Measurements from ENCODE around the gene DCTN2. TPM values are rescaled to one million over a fixed set of nuclear protein-coding genes. Genes with fewer than 3 reads are reported as not detected.
"Not testable (repeated sequence)": the region's sequence is repeated elsewhere in the genome, so short reads cannot be mapped to it uniquely, and the experiment has no call there.

The DCTN2 gene
- total RNA-seq, result 227 and 287 TPM in 2 replicates

DNA sequence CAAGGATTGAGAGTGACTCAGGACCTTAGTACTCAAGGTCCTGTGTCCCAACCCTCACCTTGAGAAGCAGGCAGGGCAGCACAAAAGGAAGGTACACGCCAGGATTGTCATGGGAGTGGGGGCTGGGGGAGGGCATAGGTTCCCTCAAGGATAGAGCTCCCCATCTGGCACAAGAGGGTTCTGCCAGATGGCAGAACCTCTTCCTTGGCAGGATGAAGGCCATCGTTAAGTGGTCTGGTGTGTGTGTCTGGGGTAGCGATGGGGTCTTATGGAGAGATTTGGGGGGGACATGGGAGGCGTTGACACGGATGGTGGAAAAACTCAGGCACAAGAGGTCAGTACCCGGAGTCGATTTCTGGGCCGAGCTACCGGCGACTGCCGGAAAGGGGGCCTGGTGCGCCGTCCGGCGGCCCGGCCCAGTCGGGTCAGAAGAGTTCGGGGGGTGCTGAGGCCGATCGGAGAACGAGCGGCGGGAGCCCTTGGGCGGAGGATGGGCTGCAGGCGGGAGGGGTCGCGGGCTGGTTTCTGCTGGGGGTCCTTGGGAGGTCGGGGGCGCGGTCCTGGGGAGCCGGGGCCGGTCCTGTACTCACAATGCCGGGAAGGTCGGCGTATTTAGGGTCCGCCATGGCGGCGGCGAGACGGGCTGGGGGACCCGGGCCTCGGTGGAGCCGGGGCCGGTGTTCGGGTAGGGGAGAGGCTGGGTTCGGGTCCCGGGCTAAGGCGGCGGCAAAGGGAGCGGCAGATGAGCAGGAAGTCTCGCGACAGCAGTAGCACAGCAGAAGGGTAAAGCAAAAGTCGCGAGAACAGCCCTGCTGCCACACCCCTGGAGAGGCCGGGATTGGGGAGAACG is at the start of gene DCTN2:
Gene DCTN2 (minus strand): TSS at position 755 of the 850 bp plus-strand sequence. CDS start 129 bp downstream, at position 626.
- peak; percentile 85 for DNase-seq (ENCODE audit: extremely low read depth, low read depth, low spot score)

- no peak for DNase-seq (ENCODE audit: extremely low read depth, low read depth, low spot score)
Observed at GRCh38 chr12:57593187-57593586, 46.2 kb upstream of the DCTN2 start.

DNA sequence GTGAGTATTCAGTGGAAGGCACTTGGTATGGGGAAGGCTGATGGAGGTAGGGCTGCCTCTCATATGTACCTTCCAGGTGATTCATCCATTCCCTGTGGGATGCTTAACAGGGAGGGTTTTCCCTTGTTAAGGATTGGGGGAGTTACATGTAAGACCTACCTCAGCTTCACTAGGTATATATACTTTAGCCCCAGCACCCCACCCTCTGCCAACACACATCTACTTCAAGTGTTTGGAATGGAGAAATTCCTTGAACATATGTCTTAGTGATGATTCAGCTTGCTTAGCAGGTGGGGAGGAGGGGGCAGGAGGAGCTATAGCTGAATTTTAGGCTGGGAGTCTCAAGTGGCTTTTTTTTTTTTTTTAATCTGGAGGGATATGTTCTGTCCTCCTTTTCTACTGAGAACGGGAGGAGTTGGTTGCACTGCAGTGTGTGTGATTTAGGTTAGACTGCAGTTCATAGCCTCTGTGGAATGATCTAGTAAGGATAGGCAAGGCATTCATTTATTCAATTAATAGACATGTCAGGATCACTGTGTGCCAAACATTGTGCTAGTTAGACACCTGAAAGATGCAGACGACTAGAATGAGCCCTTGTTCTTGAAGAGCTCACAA is 45.7 kb upstream of the DCTN2 start:
- no peak for DNase-seq (ENCODE audit: extremely low read depth, low read depth, low spot score)

GRCh38 chr12:57591782-57592325 is 44.9 kb upstream of the DCTN2 start:
- DNase-seq (ENCODE audit: extremely low read depth, low read depth, low spot score), result no peak

GRCh38 chr12:57590864-57591781 is 44.1 kb upstream of the DCTN2 start, which contains the start of gene PIP4K2C:
Gene PIP4K2C (plus strand): TSS chr12:57591192. CDS start chr12:57591290, 98 bp downstream.
- no peak for DNase-seq (ENCODE audit: extremely low read depth, low read depth, low spot score)

DNA sequence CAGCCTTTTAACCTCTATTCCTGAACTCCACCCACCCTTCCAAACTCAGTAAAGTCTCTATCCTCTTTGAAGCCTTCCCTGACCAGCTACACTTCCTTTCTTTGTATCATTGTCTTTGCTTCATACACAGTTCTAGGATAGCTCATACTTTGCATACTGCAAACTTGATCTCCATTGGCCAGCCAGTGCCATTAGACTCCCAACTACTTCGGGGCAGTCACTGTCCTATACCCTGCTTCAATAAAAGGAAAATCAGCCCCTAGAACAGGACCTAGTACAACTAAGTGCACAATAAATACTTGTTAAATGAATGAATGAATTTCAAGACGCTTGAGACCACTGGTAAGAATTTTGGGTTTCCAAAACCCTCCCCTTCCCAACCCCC is 43.5 kb upstream of the DCTN2 start:
- no peak for DNase-seq (ENCODE audit: extremely low read depth, low read depth, low spot score)

GRCh38 chr12:57588951-57589610 is 42.1 kb upstream of the DCTN2 start:
- DNase-seq (ENCODE audit: extremely low read depth, low read depth, low spot score), result not testable (repeated sequence)

- no peak for DNase-seq (ENCODE audit: extremely low read depth, low read depth, low spot score)
Observed at GRCh38 chr12:57586832-57587429, 39.9 kb upstream of the DCTN2 start.

- DNase-seq (ENCODE audit: extremely low read depth, low read depth, low spot score), result no peak
Observed at GRCh38 chr12:57586128-57586527, 39.1 kb upstream of the DCTN2 start.

DNA sequence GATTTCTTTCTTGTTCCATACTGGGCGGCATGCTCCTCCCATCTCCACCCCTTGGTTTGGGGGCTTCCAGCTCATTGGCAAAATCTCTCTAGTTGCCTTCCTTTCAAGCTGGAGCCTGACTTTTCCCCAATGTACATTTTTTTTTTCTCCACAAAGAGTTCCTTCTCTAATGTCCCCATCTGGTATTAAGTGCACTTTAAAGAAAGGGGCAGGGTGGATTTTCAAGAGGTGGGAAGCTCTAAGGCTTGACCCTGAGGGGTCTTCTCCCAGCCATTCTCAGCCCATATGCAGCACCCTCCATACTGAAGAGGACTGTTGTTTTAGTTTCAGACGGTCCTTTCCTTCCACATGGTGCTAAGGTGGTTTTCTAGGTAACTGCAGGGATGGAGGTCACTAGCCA is 38.2 kb upstream of the DCTN2 start:
- no peak for DNase-seq (ENCODE audit: extremely low read depth, low read depth, low spot score)

GRCh38 chr12:57584690-57585089 is 37.7 kb upstream of the DCTN2 start:
- no peak for DNase-seq (ENCODE audit: extremely low read depth, low read depth, low spot score)

- no peak for DNase-seq (ENCODE audit: extremely low read depth, low read depth, low spot score)
Observed at GRCh38 chr12:57584050-57584449, 37.1 kb upstream of the DCTN2 start.

DNA sequence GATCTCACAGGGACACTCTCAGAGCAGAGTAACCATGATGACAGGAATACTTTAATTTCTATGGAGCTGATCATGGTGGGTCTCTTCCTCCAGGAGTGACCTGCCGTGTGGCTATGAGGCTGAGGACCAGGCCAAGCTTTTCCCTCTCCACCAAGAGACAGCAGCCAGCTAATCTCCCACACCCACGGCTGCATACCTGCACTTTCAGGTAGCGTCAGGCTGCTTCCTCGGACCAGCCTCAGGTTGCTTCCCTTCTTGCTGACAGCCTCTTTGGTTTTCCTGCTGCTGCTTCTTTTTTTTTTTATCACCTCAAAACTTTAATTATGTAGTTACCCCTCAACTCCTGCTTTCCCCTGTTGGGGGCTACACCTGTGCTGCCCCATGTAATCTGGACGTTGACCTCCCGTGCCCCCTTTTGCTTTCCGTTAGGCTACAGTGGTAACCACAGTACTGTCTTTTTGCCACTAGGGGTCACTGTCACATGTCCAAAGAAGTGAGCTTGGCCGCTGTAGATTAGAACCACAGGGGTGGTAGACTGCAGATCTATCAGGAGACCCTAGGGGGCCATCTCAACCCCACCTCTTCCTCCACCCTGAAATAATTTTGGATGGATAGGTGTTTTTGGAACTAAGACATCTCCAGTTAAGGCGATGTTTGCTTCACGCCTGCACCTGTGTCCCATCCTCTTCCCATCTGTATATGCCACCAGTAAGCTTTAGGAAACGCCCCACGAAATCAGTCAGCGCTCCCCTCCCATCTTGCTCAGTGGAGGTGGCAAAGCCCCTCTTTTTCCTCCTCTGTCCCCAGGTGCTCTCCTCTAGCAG is 36.2 kb upstream of the DCTN2 start:
- peak; percentile 48 for DNase-seq (ENCODE audit: extremely low read depth, low read depth, low spot score)

- no peak for DNase-seq (ENCODE audit: extremely low read depth, low read depth, low spot score)
Observed at GRCh38 chr12:57582440-57582839, 35.4 kb upstream of the DCTN2 start.

DNA sequence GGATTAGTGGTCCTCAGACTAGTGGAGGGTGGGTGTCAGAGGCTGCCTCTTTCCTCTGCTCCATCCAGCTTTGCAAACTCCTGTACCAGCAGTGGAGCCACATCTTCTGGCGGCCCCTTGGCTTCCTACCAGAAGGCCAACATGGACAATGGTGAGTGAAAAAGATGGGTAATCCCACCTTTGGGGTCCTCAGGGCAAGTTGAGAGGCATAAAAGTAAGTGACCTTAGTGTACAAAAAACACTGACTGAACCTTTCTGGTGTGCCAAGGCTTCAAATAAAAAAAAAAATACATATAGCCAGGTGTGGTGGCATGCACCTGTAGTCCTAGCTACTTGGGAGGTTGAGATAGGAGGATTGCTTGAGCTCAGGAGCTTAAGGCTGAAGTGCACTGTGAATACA is 34.8 kb upstream of the DCTN2 start:
- DNase-seq (ENCODE audit: extremely low read depth, low read depth, low spot score), result no peak

DNA sequence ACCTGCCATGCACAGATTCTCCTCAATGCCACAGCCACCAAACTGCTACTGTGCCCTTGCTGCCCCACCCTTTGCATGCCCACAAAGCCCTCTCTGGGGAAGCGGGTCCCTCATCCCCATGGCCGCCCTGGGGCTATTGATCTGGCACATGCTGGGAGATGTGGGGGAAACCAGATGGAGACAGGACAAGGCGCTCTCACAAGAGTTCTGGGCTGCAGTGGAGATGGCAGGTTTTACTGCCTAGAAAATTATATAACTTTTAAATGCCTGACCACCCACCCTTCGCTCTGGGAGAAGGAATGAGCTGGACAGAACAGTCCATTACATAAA is 33.4 kb upstream of the DCTN2 start:
- no peak for DNase-seq (ENCODE audit: extremely low read depth, low read depth, low spot score)

DNA sequence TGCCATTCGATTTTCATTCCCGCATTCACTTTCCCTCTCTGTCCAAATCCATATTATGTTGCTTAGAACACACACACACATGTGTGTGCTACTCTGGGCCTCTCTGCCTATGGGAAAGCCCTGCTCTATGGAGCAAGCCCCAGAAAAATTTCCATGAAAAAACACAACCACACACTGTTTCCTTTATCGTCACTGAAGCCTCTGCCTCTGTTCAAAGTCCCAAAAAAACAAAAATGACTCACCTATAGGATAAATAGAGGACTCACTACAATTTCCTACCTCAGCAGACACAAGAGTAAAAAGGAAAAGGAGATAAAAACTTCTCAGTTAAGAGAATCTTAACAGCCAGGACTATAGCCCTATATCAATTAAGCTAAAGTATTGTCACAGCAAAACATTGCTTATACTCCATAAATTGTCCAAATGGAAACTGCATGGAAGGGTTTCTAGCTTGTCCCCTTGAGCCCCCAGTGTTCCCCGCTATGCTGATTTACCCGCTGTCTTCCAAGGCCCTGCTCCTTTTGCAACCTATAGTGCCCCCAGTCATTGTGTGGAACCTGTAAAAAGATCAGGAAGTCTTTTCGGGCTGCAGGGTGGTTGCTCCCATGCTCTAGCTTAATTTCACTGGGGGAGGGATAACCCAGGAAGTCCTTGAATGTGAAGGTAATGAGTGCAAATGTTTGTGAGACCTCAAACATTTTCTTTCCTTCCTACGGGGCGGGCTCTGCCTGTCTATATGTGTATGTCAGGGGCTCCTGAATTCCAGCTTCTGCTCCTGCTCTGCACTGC is 32.9 kb upstream of the DCTN2 start:
- DNase-seq (ENCODE audit: extremely low read depth, low read depth, low spot score), result no peak

DNA sequence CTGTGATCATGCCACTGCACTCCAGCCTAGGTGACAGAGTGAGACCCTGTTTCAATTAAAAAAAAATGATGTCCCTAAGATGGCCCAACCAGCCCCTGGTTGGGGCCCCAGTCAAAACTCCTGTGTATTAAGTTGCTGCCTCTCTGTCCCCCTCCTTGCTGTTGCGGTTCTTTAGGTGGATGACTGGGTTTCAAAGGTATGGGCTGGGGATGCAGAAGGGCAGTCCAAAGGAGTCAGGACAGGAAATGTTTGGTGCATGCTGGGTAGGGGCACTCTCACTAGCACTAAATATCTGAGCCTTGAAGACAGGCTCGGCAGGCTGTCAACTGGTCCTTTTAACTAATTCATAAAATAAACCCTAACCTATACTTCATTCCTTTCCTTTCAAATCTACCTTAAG is 32.0 kb upstream of the DCTN2 start:
- no peak for DNase-seq (ENCODE audit: extremely low read depth, low read depth, low spot score)
